HCT116 (cell line): Measurements from ENCODE around the gene SLC35G4. TPM values are rescaled to one million over a fixed set of nuclear protein-coding genes. Genes with fewer than 3 reads are reported as not detected.

Source experiments
- ATAC-seq: fragments of 200-7000 bp; cut with Tn5 transposase; 2 replicates; pipeline ENCODE4 v1.9.1; 2020; ENCODE audit warnings: mild to moderate bottlenecking, moderate library complexity
- BruUV-seq: library from RNA; stranded (reverse); fragments of 400-500 nt; replicated peaks from 2 replicates; lab custom pipeline; 2021; lab: Mats Ljungman, UMichigan
- CTCF ChIA-PET: fragments of 300-600 bp; sonication (Branson Sonifier 250); formaldehyde crosslinking; loops from one replicate; lab custom pipeline; 2021; ENCODE audit warnings: antibody characterized with exemption; lab: Charles Lee
- POLR2A ChIA-PET: fragments of 300-600, 350-600 bp; sonication (Branson Sonifier 250); formaldehyde crosslinking; loops from one replicate; lab custom pipeline; 2021; ENCODE audit warnings: antibody characterized with exemption; lab: Charles Lee
- RAD21 ChIA-PET, 2 experiments: fragments of 300-600 bp; sonication (Branson Sonifier 250); formaldehyde crosslinking; loops; one replicate each; lab custom pipeline; 2023; ENCODE audit warnings: low total read pairs in 2 of 2; ENCODE audit not compliant: uncharacterized antibody in 2 of 2, unreplicated experiment in 2 of 2, low non-redundant PET in 1 of 2; lab: Charles Lee
- DNase-seq: peaks from one replicate; pipeline ENCODE4 v3.0.0-alpha.2; 2010; ENCODE audit warnings: low read depth, low spot score
- H2AFZ ChIP-seq: fragments of 200-600 bp; shearing (Covaris generic), sonication (generic); 2 replicates; pipeline ENCODE4 v1.6.1; 2017; ENCODE audit warnings: low read depth, mixed run types, mixed read lengths, antibody characterized with exemption, low read length; ENCODE audit not compliant: poor library complexity, severe bottlenecking
- H3K27ac ChIP-seq: 2 replicates; pipeline ENCODE4 v1.5.1; 2012; ENCODE audit warnings: low read depth, low read length
- H3K27me3 ChIP-seq: fragments of 200-600 bp; sonication (generic); 2 replicates; pipeline ENCODE4 v1.6.1; 2016; ENCODE audit warnings: mixed run types, low read length, mixed read lengths; ENCODE audit not compliant: insufficient read depth
- H3K36me3 ChIP-seq, 2 experiments: fragments of 200-500 bp in 1 of 2; fragments of 200-600 bp in 1 of 2; sonication (Bioruptor generic) in 1 of 2; sonication (generic) in 1 of 2; 2 replicates each; pipeline versions ENCODE4 v1.5.1 to v1.6.1; 2014 to 2016; ENCODE audit warnings: low read length in 2 of 2, inconsistent platforms in 1 of 2, mixed read lengths in 1 of 2, mixed run types in 1 of 2; ENCODE audit not compliant: insufficient read depth in 2 of 2, control insufficient read depth in 1 of 2
- H3K4me1 ChIP-seq, 2 experiments: fragments of 200-600 bp in 1 of 2; sonication (generic) in 1 of 2; 2 replicates each; pipeline versions ENCODE4 v1.5.1 to v1.6.1; 2012 to 2017; ENCODE audit warnings: low read length in 2 of 2, inconsistent platforms in 1 of 2, mild to moderate bottlenecking in 1 of 2, mixed read lengths in 1 of 2, mixed run types in 1 of 2, moderate library complexity in 1 of 2; ENCODE audit not compliant: insufficient read depth in 2 of 2, control insufficient read depth in 1 of 2
- H3K4me2 ChIP-seq: fragments of 200-600 bp; sonication (generic); 2 replicates; pipeline ENCODE4 v1.6.1; 2017; ENCODE audit warnings: mixed run types, low read length, mixed read lengths
- H3K4me3 ChIP-seq, 2 experiments: fragments of 200-600 bp in 1 of 2; sonication (generic) in 1 of 2; replicated peaks in 1 of 2; 2 replicates each; pipeline ENCODE4 v1.5.1; 2011 to 2016; ENCODE audit warnings: low read length in 2 of 2, control low read depth in 1 of 2, low read depth in 1 of 2, mild to moderate bottlenecking in 1 of 2, mixed read lengths in 1 of 2, mixed run types in 1 of 2
- H3K79me2 ChIP-seq: fragments of 200-600 bp; sonication (generic); 2 replicates; pipeline ENCODE4 v1.6.1; 2017; ENCODE audit warnings: mild to moderate bottlenecking, mixed run types, low read length, moderate library complexity, mixed read lengths; ENCODE audit not compliant: insufficient read depth
- H3K9ac ChIP-seq: fragments of 200-600 bp; sonication (generic); 2 replicates; pipeline ENCODE4 v1.6.1; 2016; ENCODE audit warnings: low read length, mixed read lengths
- H3K9me2 ChIP-seq: fragments of 200-600 bp; sonication (generic), shearing (Covaris generic); 2 replicates; pipeline ENCODE4 v1.6.1; 2017; ENCODE audit warnings: mixed run types, mild to moderate bottlenecking, moderate library complexity; ENCODE audit not compliant: insufficient read depth
- H3K9me3 ChIP-seq, 2 experiments: fragments of 200-500 bp in 1 of 2; fragments of 200-600 bp in 1 of 2; sonication (Bioruptor generic) in 1 of 2; sonication (generic) in 1 of 2; 2 replicates each; pipeline ENCODE4 v1.6.1; 2014 to 2017; ENCODE audit warnings: low read length in 2 of 2, mixed read lengths in 2 of 2, inconsistent platforms in 1 of 2, low read depth in 1 of 2, mild to moderate bottlenecking in 1 of 2, mixed run types in 1 of 2, moderate library complexity in 1 of 2; ENCODE audit not compliant: control insufficient read depth in 1 of 2, insufficient read depth in 1 of 2
- H4K20me1 ChIP-seq: fragments of 200-600 bp; sonication (generic), shearing (Covaris generic); 2 replicates; pipeline ENCODE4 v1.6.1; 2017; ENCODE audit warnings: mixed run types, mild to moderate bottlenecking, moderate library complexity; ENCODE audit not compliant: insufficient read depth
- ZFX ChIP-seq: fragments of 450-650 bp; IDR thresholded peaks from 2 replicates; pipeline ENCODE4 v1.6.1; 2017
- intact Hi-C: fragments of 100-400 bp; cut with micrococcal nuclease; formaldehyde crosslinking; loops from 2 replicates; pipeline ENCODE4 v1.10.0; 2022
- total RNA-seq: library from RNA; stranded (reverse); gene quantifications from one replicate; pipeline ENCODE4 v1.2.1, GENCODE V29; 2021; ENCODE audit not compliant: unreplicated experiment
- TF ChIP-seq, protein P1 (sequence below): IDR thresholded peaks from 2 replicates; pipeline ENCODE4 v1.6.1; 2012
- TF ChIP-seq, protein P2 (sequence below), 3 experiments: fragments of 200-600 bp in 1 of 3; sonication (generic) in 1 of 3; IDR thresholded peaks in 2 of 3; conservative IDR thresholded peaks in 1 of 3; 2 replicates each; pipeline ENCODE4 v1.5.1; 2012 to 2017; ENCODE audit warnings: low read depth in 2 of 3, low read length in 2 of 3, antibody characterized with exemption in 1 of 3, borderline replicate concordance in 1 of 3, control low read depth in 1 of 3, mild to moderate bottlenecking in 1 of 3, mixed read lengths in 1 of 3, mixed run types in 1 of 3, moderate library complexity in 1 of 3; ENCODE audit not compliant: insufficient read depth in 1 of 3
- TF ChIP-seq, protein P3 (sequence below): IDR thresholded peaks from 2 replicates; pipeline ENCODE4 v1.6.1; 2011; ENCODE audit warnings: mild to moderate bottlenecking, low read length, moderate library complexity; ENCODE audit not compliant: insufficient replicate concordance; ENCODE audit errors: extremely low read depth

Gene SLC35G4
- total RNA-seq, 1 experiment from 2014 or later: not detected

DNA sequence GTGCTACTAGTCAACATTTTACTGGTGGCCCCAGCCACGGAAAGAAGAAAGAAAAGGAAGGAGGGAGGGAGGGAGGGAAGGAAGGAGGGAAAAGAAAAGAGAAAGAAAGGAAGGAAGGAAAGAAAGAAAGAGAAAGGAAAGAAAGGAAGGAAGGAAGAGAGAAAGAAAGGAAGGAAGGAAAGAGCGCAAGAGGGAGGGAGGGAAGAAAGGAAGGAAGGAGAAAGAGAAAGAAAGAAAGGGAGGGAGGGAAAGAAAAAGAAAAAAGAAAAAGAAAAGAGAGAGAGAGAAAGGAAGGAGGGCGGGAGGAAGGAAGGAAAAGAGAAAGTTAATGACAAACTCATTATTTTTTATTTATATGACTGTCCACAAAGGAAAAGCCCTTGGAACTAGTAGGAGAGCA lies 34.9 kb upstream of the SLC35G4 start:
- no peaks in the 10 kb centered on the region for H3K9me3 ChIP-seq
- H3K4me2 ChIP-seq: no peak overlapping the region
- ATAC-seq (no peak), DNase-seq (no peak)
- H3K4me3 ChIP-seq: no peak overlapping the region
- no peaks in the 10 kb centered on the region for H4K20me1 ChIP-seq
- CTCF ChIA-PET: no interaction called here
- H3K79me2 ChIP-seq: no peaks in the 10 kb centered on the region
- RAD21 ChIA-PET: no interaction called here
- TF ChIP-seq, protein P1, sequence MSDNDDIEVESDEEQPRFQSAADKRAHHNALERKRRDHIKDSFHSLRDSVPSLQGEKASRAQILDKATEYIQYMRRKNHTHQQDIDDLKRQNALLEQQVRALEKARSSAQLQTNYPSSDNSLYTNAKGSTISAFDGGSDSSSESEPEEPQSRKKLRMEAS: no peak
- TF ChIP-seq, protein P2, sequence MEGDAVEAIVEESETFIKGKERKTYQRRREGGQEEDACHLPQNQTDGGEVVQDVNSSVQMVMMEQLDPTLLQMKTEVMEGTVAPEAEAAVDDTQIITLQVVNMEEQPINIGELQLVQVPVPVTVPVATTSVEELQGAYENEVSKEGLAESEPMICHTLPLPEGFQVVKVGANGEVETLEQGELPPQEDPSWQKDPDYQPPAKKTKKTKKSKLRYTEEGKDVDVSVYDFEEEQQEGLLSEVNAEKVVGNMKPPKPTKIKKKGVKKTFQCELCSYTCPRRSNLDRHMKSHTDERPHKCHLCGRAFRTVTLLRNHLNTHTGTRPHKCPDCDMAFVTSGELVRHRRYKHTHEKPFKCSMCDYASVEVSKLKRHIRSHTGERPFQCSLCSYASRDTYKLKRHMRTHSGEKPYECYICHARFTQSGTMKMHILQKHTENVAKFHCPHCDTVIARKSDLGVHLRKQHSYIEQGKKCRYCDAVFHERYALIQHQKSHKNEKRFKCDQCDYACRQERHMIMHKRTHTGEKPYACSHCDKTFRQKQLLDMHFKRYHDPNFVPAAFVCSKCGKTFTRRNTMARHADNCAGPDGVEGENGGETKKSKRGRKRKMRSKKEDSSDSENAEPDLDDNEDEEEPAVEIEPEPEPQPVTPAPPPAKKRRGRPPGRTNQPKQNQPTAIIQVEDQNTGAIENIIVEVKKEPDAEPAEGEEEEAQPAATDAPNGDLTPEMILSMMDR (IDR thresholded peaks at IDR 0.05 in 2 of 3, conservative IDR thresholded peaks at IDR 0.05 in 1 of 3; ENCODE audit: borderline replicate concordance in 1 of 3, insufficient read depth in 1 of 3, low read depth in 2 of 3, low read length in 2 of 3): no peak
- no peak for TF ChIP-seq ZFX
- TF ChIP-seq, protein P3, sequence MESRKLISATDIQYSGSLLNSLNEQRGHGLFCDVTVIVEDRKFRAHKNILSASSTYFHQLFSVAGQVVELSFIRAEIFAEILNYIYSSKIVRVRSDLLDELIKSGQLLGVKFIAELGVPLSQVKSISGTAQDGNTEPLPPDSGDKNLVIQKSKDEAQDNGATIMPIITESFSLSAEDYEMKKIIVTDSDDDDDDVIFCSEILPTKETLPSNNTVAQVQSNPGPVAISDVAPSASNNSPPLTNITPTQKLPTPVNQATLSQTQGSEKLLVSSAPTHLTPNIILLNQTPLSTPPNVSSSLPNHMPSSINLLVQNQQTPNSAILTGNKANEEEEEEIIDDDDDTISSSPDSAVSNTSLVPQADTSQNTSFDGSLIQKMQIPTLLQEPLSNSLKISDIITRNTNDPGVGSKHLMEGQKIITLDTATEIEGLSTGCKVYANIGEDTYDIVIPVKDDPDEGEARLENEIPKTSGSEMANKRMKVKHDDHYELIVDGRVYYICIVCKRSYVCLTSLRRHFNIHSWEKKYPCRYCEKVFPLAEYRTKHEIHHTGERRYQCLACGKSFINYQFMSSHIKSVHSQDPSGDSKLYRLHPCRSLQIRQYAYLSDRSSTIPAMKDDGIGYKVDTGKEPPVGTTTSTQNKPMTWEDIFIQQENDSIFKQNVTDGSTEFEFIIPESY: no peak
- no peak overlapping the region for H3K9ac ChIP-seq
- no peaks in the 10 kb centered on the region for H3K36me3 ChIP-seq
- H3K27ac ChIP-seq: no peak overlapping the region
- peaks cover 73% of the 10 kb centered on the region for H3K27me3 ChIP-seq
- POLR2A ChIA-PET: no interaction called here
- H2AFZ ChIP-seq: no peak overlapping the region
- intact Hi-C loops: loop anchor here (10.0 kb wide), 1 partner anchor 60 kb away; no protein-coding TSS in a partner anchor
- 0 out of 4 replicates have a peak, but pooled peaks cover 0 to 7% of the 10 kb centered on the region in 2 experiments for H3K4me1 ChIP-seq
- no peaks in the 10 kb centered on the region for H3K9me2 ChIP-seq
- no TSS peak for BruUV-seq
